GM23338 (cell line): ENCODE measurements around the gene BCAS3. TPM values are rescaled to one million over a fixed set of nuclear protein-coding genes. Genes with fewer than 3 reads are reported as not detected.

Source experiments
- ATAC-seq: fragments of 200-7000 bp; cut with Tn5 transposase; 3 replicates; pipeline ENCODE4 v1.9.1; 2020
- DNase-seq: peaks from one replicate; pipeline ENCODE4 v3.0.0-alpha.2; 2015; ENCODE audit warnings: low spot score
- H2AFZ ChIP-seq: fragments of 200-600 bp; sonication (generic); 2 replicates; pipeline ENCODE4 v1.8.0; 2016; ENCODE audit warnings: antibody characterized with exemption, mild to moderate bottlenecking, moderate library complexity
- H3F3A ChIP-seq: fragments of 200-600 bp; sonication (generic); replicated peaks from 2 replicates; pipeline ENCODE4 v1.8.0; 2017; ENCODE audit warnings: antibody characterized with exemption, mixed run types, low read depth
- H3K27ac ChIP-seq: fragments of 200-600 bp; sonication (generic); 2 replicates; pipeline ENCODE4 v1.6.1; 2016; ENCODE audit warnings: low read depth
- H3K27me3 ChIP-seq: fragments of 200-600 bp; sonication (generic); 2 replicates; pipeline ENCODE4 v1.8.0; 2016; ENCODE audit warnings: mild to moderate bottlenecking, mixed run types, moderate library complexity; ENCODE audit not compliant: insufficient read depth
- H3K36me3 ChIP-seq: fragments of 200-600 bp; sonication (generic); 2 replicates; pipeline ENCODE4 v1.8.0; 2016; ENCODE audit warnings: mild to moderate bottlenecking; ENCODE audit not compliant: insufficient read depth
- H3K4me1 ChIP-seq: fragments of 200-600 bp; sonication (generic); 2 replicates; pipeline ENCODE4 v1.8.0; 2016; ENCODE audit warnings: mild to moderate bottlenecking, moderate library complexity; ENCODE audit not compliant: insufficient read depth
- H3K4me2 ChIP-seq: fragments of 200-600 bp; sonication (generic); 2 replicates; pipeline ENCODE4 v1.7.1; 2017; ENCODE audit warnings: mixed run types
- H3K4me3 ChIP-seq: fragments of 200-600 bp; sonication (generic); 2 replicates; pipeline ENCODE4 v1.6.1; 2016; ENCODE audit warnings: mixed run types
- H3K79me2 ChIP-seq: fragments of 200-600 bp; sonication (generic); replicated peaks from 2 replicates; pipeline ENCODE4 v1.8.0; 2017; ENCODE audit warnings: mild to moderate bottlenecking; ENCODE audit not compliant: insufficient read depth
- H3K9me2 ChIP-seq: fragments of 200-600 bp; sonication (generic); 2 replicates; pipeline ENCODE4 v1.8.0; 2017; ENCODE audit not compliant: insufficient read depth
- H4K20me1 ChIP-seq: fragments of 200-600 bp; sonication (generic); replicated peaks from 2 replicates; pipeline ENCODE4 v1.8.0; 2017; ENCODE audit warnings: mild to moderate bottlenecking; ENCODE audit not compliant: insufficient read depth
- H3K27ac Mint-ChIP-seq: 2 replicates; pipeline ENCODE4 v1.8.0; 2020; ENCODE audit warnings: inconsistent platforms, mild to moderate bottlenecking, moderate library complexity, mixed read lengths
- H3K27me3 Mint-ChIP-seq: 3 replicates; pipeline ENCODE4 v1.8.0; 2022; ENCODE audit warnings: low read depth, mild to moderate bottlenecking, moderate library complexity, mixed read lengths, inconsistent platforms; ENCODE audit not compliant: insufficient read depth, poor library complexity
- H3K36me3 Mint-ChIP-seq: 3 replicates; pipeline ENCODE4 v1.8.0; 2021; ENCODE audit warnings: low read depth, mild to moderate bottlenecking, inconsistent platforms, moderate library complexity, mixed read lengths
- H3K4me1 Mint-ChIP-seq: 3 replicates; pipeline ENCODE4 v1.8.0; 2020; ENCODE audit warnings: mild to moderate bottlenecking, inconsistent platforms, mixed read lengths
- H3K4me3 Mint-ChIP-seq: 3 replicates; pipeline ENCODE4 v1.8.0; 2021; ENCODE audit warnings: moderate library complexity, mild to moderate bottlenecking, inconsistent platforms, mixed read lengths
- H3K9me3 Mint-ChIP-seq: 3 replicates; pipeline ENCODE4 v1.8.0; 2020; ENCODE audit warnings: moderate library complexity, mild to moderate bottlenecking, inconsistent platforms, mixed read lengths
- CREB1 ChIP-seq: fragments of 250-450 bp; sonication (Bioruptor Pico); IDR thresholded peaks from 2 replicates; pipeline ENCODE4 v1.5.0; 2020; ENCODE audit warnings: low read depth, mild to moderate bottlenecking, moderate library complexity
- EZH2 ChIP-seq: fragments of 200-600 bp; sonication (generic); IDR thresholded peaks from one replicate; pipeline ENCODE4 v1.8.0; 2017; ENCODE audit warnings: antibody characterized with exemption, mild to moderate bottlenecking, low read depth; ENCODE audit not compliant: unreplicated experiment
- EZH2phosphoT487 ChIP-seq: fragments of 200-600 bp; sonication (generic); IDR thresholded peaks from one replicate; pipeline ENCODE4 v1.8.1; 2018; ENCODE audit warnings: antibody characterized with exemption; ENCODE audit not compliant: unreplicated experiment
- JUNB ChIP-seq: IDR thresholded peaks from one replicate; pipeline ENCODE4 v1.6.1; 2016; ENCODE audit warnings: antibody characterized with exemption; ENCODE audit not compliant: unreplicated experiment
- NANOG ChIP-seq: IDR thresholded peaks from 2 replicates; pipeline ENCODE4 v1.6.1; 2016; ENCODE audit warnings: antibody characterized with exemption, borderline replicate concordance
- POLR2AphosphoS5 ChIP-seq: IDR thresholded peaks from 2 replicates; pipeline ENCODE4 v1.6.1; 2016; ENCODE audit warnings: antibody characterized with exemption, low read depth
- STAT1 ChIP-seq: IDR thresholded peaks from one replicate; pipeline ENCODE4 v1.6.1; 2016; ENCODE audit warnings: antibody characterized with exemption; ENCODE audit not compliant: unreplicated experiment
- ZNF114 ChIP-seq: fragments of 250-450 bp; sonication (Bioruptor Pico); IDR thresholded peaks from 2 replicates; pipeline ENCODE4 v1.5.0; 2020; ENCODE audit warnings: mild to moderate bottlenecking, moderate library complexity
- ZNF331 ChIP-seq: fragments of 250-450 bp; sonication (Bioruptor Pico); IDR thresholded peaks from 2 replicates; pipeline ENCODE4 v1.5.0; 2020; ENCODE audit warnings: low read depth, mild to moderate bottlenecking, moderate library complexity
- polyA plus RNA-seq: library from polyadenylated mRNA; unstranded; fragments of >200 nt; fragmentation: Nextera tagmentation; extraction: Ambion mirVana; gene quantifications from 2 replicates; pipeline ENCODE4 v1.2.1, GENCODE V29; 2016
- total RNA-seq: library from RNA; depleted of rRNA; stranded (reverse); fragments of >200 nt; shearing (Covaris generic); gene quantifications from 2 replicates; pipeline ENCODE4 v1.2.3, GENCODE V29; 2014
- TF ChIP-seq, protein P1 (sequence below): IDR thresholded peaks from one replicate; pipeline ENCODE4 v1.6.1; 2018; ENCODE audit warnings: antibody characterized with exemption; ENCODE audit not compliant: unreplicated experiment
- TF ChIP-seq, protein P2 (sequence below): fragments of 250-450 bp; sonication (Bioruptor Pico); IDR thresholded peaks from 2 replicates; pipeline ENCODE4 v1.5.0; 2020; ENCODE audit warnings: mild to moderate bottlenecking, moderate library complexity
- TF ChIP-seq, protein P3 (sequence below): IDR thresholded peaks from 2 replicates; pipeline ENCODE4 v1.6.1; 2016; ENCODE audit warnings: antibody characterized with exemption
- TF ChIP-seq, protein P4 (sequence below), 2 experiments: fragments of 200-600 bp in 1 of 2; sonication (generic) in 1 of 2; conservative IDR thresholded peaks; 2 replicates each; pipeline versions ENCODE4 v1.5.1 to v1.6.1; 2016 to 2017; ENCODE audit warnings: antibody characterized with exemption in 2 of 2, low read depth in 2 of 2, mild to moderate bottlenecking in 2 of 2, moderate library complexity in 1 of 2

BCAS3 gene
- total and polyA plus RNA-seq, 2 experiments from 2014 or later, result 8.2 to 28.0 TPM

DNA sequence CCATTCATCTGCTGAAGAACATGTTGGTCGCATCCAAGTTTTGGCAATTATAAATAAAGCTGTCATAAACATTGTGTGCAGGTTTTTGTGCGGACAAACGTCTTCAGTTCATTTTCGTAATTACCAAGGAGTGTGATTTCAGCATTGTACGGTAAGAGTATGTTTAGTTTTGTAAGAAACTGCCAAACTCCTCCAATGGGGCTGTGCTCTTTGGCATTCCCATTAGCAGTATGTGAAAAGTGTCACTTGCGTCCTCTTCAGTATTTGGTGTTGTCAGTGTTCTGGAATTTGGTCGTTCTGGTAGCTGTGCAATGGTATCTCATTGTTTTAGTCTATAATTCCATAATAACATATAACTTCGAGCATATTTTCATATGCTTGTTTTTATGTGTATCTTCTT, 120.9 kb downstream of the BCAS3 start:
- ATAC-seq (no peak), DNase-seq (no peak)
- Mint-ChIP-seq H3K27ac (no peak overlapping the region), H3K36me3 (no peaks in the 10 kb centered on the region), H3K9me3 (no peaks in the 10 kb centered on the region), H3K4me3 (no peak overlapping the region), H3K4me1 (peaks cover 5% of the 10 kb centered on the region; the same call in 2 of the 3 replicates), H3K27me3 (no peaks in the 10 kb centered on the region)
- H3K27ac ChIP-seq, result no peak overlapping the region
- H3K79me2 ChIP-seq, result no peaks in the 10 kb centered on the region
- no peaks in the 10 kb centered on the region for H3K9me2 ChIP-seq
- H3K4me3 ChIP-seq, result no peak overlapping the region
- no peaks in the 10 kb centered on the region for H3K27me3 ChIP-seq
- no peaks in the 10 kb centered on the region for H4K20me1 ChIP-seq
- H3K4me2 ChIP-seq, result no peak overlapping the region
- no peaks in the 10 kb centered on the region for H3K4me1 ChIP-seq
- no peaks in the 10 kb centered on the region for H3K36me3 ChIP-seq
- H3F3A ChIP-seq, result no peaks in the 10 kb centered on the region
- H2AFZ ChIP-seq, result no peak overlapping the region
- TF ChIP-seq, protein P1, sequence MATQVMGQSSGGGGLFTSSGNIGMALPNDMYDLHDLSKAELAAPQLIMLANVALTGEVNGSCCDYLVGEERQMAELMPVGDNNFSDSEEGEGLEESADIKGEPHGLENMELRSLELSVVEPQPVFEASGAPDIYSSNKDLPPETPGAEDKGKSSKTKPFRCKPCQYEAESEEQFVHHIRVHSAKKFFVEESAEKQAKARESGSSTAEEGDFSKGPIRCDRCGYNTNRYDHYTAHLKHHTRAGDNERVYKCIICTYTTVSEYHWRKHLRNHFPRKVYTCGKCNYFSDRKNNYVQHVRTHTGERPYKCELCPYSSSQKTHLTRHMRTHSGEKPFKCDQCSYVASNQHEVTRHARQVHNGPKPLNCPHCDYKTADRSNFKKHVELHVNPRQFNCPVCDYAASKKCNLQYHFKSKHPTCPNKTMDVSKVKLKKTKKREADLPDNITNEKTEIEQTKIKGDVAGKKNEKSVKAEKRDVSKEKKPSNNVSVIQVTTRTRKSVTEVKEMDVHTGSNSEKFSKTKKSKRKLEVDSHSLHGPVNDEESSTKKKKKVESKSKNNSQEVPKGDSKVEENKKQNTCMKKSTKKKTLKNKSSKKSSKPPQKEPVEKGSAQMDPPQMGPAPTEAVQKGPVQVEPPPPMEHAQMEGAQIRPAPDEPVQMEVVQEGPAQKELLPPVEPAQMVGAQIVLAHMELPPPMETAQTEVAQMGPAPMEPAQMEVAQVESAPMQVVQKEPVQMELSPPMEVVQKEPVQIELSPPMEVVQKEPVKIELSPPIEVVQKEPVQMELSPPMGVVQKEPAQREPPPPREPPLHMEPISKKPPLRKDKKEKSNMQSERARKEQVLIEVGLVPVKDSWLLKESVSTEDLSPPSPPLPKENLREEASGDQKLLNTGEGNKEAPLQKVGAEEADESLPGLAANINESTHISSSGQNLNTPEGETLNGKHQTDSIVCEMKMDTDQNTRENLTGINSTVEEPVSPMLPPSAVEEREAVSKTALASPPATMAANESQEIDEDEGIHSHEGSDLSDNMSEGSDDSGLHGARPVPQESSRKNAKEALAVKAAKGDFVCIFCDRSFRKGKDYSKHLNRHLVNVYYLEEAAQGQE, result no peak
- TF ChIP-seq, protein P2, sequence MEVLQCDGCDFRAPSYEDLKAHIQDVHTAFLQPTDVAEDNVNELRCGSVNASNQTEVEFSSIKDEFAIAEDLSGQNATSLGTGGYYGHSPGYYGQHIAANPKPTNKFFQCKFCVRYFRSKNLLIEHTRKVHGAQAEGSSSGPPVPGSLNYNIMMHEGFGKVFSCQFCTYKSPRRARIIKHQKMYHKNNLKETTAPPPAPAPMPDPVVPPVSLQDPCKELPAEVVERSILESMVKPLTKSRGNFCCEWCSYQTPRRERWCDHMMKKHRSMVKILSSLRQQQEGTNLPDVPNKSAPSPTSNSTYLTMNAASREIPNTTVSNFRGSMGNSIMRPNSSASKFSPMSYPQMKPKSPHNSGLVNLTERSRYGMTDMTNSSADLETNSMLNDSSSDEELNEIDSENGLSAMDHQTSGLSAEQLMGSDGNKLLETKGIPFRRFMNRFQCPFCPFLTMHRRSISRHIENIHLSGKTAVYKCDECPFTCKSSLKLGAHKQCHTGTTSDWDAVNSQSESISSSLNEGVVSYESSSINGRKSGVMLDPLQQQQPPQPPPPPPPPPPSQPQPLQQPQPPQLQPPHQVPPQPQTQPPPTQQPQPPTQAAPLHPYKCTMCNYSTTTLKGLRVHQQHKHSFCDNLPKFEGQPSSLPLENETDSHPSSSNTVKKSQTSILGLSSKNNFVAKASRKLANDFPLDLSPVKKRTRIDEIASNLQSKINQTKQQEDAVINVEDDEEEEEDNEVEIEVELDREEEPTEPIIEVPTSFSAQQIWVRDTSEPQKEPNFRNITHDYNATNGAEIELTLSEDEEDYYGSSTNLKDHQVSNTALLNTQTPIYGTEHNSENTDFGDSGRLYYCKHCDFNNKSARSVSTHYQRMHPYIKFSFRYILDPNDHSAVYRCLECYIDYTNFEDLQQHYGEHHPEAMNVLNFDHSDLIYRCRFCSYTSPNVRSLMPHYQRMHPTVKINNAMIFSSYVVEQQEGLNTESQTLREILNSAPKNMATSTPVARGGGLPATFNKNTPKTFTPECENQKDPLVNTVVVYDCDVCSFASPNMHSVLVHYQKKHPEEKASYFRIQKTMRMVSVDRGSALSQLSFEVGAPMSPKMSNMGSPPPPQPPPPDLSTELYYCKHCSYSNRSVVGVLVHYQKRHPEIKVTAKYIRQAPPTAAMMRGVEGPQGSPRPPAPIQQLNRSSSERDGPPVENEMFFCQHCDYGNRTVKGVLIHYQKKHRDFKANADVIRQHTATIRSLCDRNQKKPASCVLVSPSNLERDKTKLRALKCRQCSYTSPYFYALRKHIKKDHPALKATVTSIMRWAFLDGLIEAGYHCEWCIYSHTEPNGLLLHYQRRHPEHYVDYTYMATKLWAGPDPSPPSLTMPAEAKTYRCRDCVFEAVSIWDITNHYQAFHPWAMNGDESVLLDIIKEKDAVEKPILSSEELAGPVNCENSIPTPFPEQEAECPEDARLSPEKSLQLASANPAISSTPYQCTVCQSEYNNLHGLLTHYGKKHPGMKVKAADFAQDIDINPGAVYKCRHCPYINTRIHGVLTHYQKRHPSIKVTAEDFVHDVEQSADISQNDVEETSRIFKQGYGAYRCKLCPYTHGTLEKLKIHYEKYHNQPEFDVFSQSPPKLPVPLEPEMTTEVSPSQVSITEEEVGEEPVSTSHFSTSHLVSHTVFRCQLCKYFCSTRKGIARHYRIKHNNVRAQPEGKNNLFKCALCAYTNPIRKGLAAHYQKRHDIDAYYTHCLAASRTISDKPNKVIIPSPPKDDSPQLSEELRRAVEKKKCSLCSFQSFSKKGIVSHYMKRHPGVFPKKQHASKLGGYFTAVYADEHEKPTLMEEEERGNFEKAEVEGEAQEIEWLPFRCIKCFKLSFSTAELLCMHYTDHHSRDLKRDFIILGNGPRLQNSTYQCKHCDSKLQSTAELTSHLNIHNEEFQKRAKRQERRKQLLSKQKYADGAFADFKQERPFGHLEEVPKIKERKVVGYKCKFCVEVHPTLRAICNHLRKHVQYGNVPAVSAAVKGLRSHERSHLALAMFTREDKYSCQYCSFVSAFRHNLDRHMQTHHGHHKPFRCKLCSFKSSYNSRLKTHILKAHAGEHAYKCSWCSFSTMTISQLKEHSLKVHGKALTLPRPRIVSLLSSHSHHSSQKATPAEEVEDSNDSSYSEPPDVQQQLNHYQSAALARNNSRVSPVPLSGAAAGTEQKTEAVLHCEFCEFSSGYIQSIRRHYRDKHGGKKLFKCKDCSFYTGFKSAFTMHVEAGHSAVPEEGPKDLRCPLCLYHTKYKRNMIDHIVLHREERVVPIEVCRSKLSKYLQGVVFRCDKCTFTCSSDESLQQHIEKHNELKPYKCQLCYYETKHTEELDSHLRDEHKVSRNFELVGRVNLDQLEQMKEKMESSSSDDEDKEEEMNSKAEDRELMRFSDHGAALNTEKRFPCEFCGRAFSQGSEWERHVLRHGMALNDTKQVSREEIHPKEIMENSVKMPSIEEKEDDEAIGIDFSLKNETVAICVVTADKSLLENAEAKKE (CRISPR knock-in tag), result no peak
- TF ChIP-seq NANOG (no peak), POLR2AphosphoS5 (no peak), ZNF331 (no peak), JUNB (no peak), EZH2phosphoT487 (no peak), STAT1 (no peak), ZNF114 (CRISPR knock-in tag) (no peak), EZH2 (no peak), CREB1 (CRISPR knock-in tag) (no peak)
- TF ChIP-seq, protein P3, sequence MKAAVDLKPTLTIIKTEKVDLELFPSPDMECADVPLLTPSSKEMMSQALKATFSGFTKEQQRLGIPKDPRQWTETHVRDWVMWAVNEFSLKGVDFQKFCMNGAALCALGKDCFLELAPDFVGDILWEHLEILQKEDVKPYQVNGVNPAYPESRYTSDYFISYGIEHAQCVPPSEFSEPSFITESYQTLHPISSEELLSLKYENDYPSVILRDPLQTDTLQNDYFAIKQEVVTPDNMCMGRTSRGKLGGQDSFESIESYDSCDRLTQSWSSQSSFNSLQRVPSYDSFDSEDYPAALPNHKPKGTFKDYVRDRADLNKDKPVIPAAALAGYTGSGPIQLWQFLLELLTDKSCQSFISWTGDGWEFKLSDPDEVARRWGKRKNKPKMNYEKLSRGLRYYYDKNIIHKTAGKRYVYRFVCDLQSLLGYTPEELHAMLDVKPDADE, result no peak
- TF ChIP-seq, protein P4, sequence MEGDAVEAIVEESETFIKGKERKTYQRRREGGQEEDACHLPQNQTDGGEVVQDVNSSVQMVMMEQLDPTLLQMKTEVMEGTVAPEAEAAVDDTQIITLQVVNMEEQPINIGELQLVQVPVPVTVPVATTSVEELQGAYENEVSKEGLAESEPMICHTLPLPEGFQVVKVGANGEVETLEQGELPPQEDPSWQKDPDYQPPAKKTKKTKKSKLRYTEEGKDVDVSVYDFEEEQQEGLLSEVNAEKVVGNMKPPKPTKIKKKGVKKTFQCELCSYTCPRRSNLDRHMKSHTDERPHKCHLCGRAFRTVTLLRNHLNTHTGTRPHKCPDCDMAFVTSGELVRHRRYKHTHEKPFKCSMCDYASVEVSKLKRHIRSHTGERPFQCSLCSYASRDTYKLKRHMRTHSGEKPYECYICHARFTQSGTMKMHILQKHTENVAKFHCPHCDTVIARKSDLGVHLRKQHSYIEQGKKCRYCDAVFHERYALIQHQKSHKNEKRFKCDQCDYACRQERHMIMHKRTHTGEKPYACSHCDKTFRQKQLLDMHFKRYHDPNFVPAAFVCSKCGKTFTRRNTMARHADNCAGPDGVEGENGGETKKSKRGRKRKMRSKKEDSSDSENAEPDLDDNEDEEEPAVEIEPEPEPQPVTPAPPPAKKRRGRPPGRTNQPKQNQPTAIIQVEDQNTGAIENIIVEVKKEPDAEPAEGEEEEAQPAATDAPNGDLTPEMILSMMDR (conservative IDR thresholded peaks at IDR 0.05; ENCODE audit: low read depth in 2 of 2), result no peak
